ENCODE measurements around the gene ZNHIT2.

Gene ZNHIT2

DNA sequence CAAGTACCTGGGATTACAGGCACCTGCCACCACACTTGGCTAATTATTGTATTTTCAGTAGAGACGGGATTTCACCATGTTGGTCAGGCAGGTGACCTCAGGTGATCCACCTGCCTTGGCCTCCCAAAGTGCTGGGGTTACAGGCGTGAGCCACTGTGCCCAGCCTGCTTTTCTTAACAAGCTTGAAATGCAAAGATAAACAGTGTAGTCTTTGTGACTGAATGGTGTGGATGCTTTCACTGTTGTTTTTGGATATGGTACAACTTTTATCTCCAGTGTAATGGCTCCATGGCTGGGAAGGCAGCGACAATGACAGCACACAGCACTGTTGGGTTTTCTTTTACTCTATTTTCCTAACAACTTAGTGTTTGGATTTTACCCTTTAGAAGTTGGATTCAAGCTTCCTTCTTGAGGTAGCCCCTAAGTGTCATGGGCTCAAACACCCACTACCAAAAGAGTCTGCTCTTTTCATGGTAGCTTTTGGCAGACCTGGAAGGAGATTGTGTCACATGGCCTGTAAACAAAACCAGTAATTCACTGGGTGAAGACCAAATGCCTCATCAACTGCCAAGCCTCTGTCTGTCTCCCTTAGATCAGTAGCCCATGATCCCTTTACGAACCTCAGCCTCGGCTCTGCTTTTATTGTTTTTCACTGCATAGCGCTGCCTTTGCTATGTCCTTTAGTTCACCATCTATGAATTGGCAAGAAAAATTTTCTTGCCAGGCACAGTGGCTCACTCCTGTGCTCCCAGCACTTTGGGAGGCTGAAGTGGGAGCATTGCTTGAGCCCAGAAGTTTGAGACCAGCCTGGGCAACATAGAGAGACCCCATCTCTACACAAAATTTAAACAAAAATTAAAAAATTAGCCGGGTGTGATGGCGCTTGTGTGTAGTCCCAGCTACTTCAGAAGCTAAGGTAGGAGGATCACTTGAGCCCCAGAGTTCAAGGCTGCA is 15.1 kb downstream of the ZNHIT2 start:
- no peak for DNase-seq

DNA sequence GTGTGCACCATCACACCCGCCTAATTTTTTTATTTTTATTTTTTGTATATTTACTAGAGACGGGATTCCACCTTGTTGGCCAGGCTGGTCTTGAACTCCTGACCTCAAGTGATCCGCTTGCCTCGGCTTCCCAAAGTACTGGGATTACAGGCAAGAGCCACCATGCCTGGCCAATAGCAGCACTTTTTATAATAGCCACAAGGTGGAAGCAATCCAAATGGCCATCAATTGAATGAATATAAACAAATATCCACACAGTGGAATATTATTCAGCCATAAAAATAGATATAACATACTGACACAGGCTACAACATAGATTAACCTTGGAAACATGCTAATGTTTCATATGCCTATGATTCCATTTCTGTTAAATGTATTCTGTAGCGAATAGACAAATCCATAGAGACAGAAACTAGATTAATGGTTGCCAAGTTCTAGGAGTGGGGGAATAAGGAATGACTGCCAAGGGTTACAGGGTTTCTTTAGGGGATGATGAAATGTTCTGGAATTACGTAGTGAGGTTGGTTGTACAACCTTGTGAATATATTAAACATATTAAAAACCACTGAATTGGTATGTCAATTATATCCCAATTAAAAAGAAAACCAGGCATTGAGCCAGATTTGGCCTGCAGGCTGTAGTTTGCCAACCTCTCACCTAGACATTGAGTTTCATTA is 16.7 kb downstream of the ZNHIT2 start:
- no peak for DNase-seq

DNA sequence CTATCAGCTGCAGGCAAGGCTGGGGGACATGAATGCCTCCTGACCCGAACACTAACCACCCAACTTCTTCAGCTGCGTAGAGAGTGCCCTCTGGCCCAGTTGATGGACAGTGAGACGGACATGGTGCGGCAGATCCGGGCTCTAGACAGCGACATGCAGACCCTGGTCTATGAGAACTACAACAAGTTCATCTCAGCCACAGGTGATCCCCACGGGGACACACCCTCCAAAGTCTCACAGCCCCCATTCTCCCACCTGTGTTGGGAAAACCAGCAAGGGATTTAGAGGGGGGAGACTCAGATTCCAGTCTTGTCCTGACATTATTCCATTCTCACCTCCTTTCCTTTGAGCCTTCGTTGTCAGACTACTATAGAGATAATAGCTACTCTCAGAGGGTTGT is 20.6 kb downstream of the ZNHIT2 start:
- DNase-seq: no peak

DNA sequence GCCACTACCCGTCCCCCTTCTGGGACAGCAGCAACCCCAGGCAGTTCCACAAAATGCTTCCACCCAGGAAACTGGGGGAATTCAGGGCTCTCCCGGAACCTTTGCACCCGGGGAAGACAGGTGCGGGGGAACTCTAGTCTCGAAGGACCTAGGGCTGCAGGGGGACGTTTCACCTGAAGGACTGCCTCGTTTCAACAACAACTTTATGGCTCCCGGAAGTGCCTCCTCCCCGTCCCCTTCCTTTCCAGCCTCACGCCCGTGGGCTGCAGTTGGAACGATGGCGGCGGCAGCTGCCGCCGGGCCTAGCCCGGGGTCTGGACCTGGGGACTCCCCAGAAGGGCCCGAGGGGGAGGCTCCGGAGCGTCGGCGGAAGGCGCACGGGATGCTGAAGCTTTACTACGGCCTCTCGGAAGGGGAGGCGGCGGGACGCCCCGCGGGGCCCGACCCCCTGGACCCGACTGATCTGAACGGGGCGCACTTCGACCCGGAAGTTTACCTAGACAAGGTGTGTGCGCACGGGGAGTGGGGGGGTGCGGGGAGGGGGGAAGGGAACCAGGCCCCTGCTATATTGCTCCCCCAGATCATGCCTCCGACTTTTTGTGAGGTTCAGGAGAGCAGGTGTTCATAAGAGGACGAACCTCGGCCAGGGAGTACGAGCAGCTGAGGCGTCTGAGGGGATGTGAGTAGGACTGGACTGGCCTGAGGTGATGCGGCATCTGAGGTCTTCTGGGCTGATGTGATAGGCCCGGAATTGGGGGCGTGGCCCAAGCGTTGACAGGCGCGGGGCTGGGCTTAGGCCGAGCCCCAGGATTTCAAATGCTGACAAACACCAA is 21.3 kb downstream of the ZNHIT2 start, which contains the start of gene VPS51:
VPS51 (plus strand) TSS at position 241 of the 833 bp plus-strand sequence; CDS start at position 278, 37 bp downstream.
- peak; percentile 83 for DNase-seq

DNA sequence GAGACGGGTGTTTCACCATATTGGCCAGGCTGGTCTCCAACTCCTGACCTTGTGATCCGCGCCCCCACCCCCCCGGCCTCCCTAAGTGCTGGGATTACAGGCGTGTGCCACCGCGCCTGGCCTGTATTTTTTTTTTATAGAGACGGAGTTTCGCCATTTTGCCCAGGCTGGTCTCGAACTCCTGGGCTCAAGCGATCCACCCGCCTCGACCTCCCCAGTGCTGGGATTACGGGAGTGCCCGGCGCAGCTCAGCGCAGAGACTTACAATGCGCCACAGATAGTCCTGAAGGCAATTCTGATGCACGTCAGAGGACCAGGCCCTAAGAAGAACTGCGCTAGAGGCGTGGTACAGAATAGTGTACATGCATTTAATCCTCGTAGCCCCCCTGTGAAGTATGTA is 22.1 kb downstream of the ZNHIT2 start:
- no peak for DNase-seq

DNA sequence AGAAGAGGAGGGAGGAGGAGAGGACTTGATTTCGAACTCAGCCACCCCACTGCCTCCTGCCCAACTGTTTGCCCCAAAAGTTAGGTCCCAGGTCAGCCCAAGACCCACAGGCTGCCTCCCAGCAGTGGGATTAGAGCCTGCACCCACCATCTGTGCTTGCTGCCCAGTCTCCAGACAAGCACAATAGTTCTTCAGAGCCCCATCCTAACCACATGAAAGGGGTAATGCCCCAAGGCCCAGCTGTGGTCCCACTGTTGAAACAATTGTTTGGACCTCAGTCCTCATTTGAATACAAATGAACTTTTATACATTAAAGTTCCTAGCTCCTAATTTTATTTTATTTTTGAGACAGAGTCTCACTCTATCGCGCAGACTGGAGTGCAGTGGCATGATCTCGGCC is 26.9 kb downstream of the ZNHIT2 start:
- DNase-seq: no peak

DNA sequence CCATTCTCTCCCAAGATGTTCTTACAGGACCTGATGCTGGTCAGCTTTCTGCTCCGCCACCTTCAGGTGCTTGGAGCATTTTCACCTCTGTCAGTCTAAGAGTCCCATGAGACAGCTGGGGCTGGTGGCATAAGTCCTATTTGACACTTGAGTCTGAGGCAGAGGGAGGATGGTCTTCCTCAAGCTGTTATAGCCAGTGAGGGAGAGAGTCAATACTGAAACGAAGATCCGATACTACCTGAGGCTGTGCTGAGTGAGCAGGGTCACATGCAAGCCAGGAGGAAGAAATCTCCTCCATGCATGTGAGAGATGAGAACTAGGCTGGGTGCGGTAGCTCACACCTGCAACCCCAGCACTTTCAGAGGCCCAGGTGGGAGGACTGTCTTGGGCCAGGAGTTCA is 27.9 kb downstream of the ZNHIT2 start:
- no peak for DNase-seq

DNA sequence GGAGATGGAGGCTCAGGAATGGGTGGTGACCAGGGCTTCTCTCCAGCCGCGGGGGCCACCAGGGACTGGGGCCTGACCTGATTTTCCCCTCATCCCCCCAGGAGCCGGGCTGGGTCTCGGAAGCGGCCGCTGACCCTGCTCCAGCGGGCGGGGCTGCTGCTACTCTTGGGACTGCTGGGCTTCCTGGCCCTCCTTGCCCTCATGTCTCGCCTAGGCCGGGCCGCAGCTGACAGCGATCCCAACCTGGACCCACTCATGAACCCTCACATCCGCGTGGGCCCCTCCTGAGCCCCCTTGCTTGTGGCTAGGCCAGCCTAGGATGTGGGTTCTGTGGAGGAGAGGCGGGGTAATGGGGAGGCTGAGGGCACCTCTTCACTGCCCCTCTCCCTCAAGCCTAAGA is 29.7 kb downstream of the ZNHIT2 start:
- no peak for DNase-seq

DNA sequence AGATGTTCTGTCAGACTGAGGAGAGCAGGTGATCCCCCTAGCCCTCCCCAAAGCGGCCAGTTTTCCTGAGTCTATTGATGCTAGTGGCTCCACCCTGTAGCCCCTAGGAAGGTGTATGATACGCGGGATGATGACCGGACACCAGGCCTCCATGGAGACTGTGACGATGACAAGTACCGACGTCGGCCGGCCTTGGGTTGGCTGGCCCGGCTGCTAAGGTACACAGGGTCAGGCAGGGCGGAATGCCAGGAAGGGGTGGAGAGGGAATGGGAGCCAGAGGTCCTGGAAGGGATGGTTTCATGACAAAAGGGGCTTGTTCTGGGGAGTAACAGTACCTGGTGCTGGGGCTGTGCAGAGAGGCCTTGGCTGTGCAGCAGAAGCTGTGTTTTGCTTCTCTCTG is 30.3 kb downstream of the ZNHIT2 start:
- DNase-seq: no peak

DNA sequence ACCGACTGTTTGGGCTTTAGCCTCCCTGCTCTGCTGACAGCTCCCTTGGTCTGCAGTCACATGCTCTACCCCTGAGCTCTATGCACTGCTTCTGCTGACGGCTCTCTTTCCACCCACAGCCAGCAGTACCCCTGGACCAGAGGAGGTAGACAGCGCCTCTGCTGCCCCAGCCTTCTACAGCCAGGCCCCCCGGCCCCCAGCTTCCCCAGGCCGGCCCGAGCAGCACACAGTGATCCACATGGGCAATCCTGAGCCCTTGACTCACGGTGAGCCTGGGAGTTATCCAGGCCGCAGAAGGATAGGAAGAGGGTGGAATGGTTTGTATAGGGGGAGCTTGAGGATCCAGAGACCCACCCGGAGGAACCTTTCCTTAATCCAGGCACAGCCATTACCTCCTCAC is 30.7 kb downstream of the ZNHIT2 start:
- DNase-seq: no peak

DNA sequence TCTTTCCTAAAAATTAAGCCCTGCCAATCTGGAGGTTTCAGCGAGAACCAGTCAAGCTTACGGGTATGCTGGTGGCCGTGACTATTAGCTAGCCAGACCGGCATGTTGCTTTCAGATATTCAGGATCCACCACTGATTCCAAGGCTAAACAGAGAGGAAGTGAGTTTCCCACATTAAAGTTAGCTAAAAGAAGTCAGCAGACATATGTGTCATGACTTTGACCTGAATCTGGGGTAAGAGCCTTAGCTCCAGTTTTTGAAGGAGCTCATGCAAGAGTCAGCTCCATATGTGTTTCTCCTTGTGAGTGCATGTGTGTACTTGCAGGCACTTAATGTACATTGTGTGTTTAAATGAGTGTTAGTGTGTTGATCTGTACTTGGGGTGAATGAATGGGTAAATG is 32.1 kb downstream of the ZNHIT2 start:
- peak; percentile 7 for DNase-seq

DNA sequence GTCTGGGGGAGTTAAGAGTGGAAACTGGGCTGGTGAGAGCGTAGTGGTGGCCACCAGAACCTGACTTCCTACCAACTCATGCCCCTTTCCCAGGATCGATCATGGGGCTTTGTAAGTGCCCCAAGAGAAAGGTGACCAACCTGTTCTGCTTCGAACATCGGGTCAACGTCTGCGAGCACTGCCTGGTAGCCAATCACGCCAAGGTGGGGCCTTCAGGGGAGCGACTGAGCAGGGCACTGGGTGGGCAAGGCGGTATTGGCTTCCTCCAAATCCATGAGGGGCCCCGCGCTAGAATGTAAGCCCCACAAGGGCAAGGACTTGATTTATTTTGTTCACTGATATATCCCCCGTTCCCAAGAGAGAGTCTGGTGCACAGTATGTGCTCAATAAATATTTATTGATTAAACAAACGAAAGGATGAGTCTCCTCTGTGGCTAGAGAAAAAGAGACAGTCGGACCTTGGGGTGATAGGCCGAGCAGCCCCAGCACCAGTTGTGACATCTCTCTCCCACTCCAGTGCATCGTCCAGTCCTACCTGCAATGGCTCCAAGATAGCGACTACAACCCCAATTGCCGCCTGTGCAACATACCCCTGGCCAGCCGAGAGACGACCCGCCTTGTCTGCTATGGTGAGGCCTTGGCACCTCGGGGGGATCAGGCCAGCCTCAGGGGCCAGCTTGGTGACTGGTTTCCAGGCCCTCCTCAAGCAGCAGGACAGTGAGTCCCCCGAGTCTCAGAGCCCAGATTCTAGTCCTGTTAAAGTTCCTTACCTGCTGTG is 32.7 kb downstream of the ZNHIT2 start:
- DNase-seq: no peak

DNA sequence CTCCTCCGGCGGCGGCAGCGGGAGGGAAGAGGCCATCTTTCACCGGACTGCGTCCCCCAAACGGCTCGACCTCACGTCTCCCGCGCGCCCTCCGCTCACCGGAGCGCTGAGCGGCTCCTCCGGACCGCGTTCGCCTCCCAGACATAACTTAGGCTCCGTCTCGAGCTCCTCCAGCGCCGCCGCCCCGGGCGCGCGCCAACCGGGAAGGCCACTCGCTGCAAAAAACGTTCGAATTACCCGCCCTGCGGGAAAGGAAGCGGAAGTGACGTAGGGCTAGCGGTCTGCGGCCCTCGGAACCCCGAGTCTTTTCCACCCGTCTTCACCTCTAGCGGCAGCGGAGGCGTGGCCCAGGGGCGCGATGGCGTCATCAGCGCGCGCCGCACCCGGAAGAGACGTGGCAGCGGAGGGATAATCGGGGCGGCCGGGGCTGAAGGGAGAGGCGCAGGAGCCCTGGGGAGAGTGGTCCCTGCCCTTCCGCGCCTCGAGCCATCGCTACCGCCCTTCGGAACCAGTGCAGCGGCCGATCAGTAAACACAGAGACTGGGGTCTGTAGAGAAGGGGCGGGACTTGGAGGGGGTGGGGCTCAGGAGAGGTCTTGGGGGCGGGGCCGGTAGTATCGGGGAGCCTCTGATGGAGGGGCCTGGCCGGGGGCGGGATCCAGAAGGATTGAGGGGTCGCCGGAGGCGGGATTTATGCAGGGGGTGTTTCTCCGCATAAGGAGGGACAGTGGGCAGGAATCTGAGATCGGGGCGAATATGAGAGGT is 33.5 kb downstream of the ZNHIT2 start, which contains the start of the genes CDCA5 and ZFPL1:
CDCA5 (minus strand) TSS at position 207 of the 764 bp plus-strand sequence; CDS start at position 145, 62 bp downstream.
ZFPL1 (plus strand) TSS at position 389 of the 764 bp plus-strand sequence. CDS start 477 bp downstream, outside the sequence.
- DNase-seq: peak; percentile 92

DNA sequence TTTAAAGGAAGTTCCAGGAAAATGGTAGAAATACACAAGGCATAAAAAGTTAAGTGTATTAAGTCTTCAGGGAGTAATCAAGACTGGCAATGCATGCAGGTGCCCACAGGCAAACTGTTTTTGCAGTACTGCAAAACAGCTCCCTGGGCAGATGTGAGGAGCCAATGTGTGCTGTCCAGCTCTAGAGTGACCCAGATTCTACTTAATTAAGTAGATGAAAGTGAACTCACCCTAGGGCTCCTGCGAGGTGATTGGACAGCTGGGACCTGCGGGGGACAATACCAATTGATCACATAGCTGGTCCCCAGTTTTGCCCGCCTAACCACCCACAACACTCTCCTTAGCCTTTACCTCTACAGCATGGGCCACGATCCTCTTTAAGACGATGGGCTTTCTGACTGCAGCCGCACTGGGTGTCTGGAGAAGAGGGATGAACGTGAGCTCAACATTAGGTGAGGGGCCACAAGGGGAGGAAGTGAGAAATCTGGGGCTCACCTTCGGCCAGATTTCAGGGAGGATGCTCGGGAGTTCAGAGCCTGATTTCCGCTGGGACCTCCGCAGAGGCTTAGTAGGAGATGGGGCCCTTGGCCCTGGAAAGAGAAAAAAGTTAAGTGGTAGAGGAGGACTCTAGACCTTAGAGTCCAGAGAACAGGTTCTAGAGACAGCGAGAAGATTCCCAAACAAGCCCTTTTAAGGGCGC is 34.2 kb downstream of the ZNHIT2 start:
- DNase-seq: no peak

DNA sequence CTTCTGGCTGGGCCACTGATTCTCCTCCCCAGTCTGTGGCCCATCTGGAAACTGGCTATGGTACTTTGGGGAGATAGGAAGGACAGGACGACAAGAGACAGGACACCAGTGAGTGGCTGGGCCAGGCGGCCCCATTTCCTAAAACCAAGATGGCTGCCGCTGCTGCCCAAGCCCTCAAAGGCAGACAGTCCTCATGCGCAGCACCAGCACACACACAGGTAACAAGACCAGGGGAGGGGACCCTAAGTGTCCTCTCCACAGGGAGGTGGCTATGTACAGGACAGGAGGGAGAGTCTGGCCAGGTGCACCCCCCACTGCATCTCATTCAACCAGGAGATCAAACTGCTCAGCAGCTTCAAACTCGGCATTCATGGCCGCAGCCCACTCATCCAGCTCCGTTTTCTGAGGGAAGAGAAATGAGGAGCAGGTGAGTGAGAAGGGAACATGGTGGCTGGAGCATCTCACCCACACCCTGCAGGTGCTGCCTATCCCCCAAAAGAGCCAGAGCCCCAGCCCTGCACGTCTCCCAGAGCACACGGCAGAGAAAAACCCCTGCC is 38.6 kb downstream of the ZNHIT2 start:
- no peak for DNase-seq

DNA sequence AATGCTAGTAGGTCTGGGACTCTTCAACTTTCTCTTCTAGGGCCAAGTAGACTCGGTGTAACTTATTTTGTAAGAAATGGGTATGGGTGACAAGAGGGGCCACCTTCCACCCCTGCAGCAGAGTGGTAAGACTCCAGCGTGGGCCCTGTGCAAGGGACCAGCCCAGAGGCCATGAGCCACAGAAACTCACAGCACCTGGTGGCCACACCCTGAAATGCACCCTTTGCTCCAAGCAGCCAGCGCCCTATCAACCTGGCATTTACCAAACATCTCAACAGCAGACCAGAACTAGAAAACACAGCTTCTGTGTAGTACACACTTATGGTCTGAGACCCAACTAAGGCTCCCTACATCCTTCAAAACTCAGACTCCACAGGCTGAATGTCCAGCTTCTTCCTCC is 39.4 kb downstream of the ZNHIT2 start:
- DNase-seq: peak; percentile 27

DNA sequence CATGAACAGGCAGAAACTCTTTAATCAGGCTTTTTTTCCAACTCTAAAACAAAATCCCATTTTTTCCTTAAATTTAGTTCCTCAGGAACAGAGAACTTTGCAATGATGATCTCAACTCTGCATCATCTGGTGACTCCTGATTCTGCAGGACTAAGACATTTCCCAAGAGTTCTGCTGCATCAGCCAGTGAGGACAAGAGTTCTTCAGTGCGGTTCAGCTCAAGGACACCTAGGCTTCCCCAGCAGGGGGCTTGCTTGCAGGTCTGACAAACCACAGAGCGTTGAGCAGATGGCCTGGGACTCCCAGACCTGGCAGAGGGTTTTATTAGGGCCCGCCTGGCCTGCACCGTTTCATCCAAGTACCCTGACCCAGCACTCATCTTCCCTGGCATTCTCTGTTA is 40.0 kb downstream of the ZNHIT2 start:
- DNase-seq: no peak

DNA sequence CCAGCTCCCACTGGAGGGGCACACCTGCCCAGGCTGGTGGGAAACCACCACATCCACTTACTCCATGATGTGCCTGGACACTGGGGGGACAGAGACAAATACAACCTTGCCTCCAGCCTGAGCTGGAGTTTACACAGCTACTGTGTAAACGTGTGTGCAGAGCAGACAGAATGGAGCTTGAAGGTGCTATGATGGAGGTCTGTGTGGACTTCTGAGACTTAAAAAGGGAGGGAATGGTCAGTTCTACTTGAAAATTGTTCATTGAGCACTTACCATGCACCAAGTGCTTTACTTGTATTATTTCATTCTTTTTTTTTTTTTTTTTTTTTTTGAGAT is 44.9 kb downstream of the ZNHIT2 start:
- no peak for DNase-seq

DNA sequence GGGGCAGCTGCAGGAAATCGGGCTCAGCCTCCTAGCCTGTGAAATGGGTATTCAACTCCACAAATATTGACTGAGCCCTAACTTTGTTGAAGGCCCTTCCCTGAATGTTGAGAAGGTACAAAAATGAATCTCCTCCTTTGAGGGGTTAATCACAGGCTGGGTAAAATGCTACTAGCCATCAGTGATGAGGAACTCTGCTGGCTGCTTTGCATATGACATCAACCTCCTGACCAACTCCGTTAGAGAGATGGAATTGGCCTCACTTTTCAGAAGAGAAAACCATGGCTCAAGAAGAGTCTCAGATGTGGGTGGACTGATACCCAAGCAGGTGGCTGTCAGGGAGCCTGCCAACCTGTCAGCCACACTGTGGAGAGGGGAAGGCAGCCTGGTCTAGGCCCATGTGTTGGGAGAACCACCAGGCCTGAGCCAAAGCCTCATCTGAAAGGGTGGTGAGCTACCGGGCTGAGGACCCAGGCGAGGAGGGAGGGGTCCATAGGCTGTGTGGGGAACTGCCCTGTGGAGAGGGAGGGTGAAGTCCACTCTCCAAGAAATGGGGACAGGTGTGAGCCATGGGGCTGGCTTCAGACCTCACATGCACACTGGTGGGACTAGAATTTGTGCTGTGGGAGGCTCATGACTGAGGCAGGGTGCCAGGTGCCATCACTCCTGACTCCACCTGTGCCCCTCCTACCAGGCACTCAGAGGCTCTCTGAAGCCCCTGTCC is 45.4 kb downstream of the ZNHIT2 start:
- DNase-seq: no peak

DNA sequence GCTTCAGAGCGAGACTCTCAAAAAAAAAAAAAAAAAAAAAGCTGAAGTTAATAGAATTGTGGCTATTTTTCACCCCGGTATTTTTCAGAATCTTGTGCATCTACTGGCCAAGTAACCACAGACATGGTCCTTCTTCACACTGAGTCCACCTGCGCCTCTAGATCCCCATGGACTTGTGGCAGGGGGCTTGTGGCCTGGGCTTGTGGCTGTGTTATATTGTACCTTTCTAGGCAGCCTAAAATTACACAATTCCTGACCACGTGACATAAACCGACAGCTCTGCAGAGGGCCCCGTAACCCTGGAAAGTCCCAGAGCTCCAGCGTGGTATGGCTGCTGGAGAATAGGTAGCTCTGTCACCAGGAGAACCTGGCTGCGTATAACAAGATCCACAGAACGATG is 48.3 kb downstream of the ZNHIT2 start:
- DNase-seq: peak; percentile 34

Data from MV-4-11 (cell line).